Fibroblast of pulmonary artery (primary cell): ENCODE results near the gene CCL25.
A peak's percentile ranks its signal among the peaks of the same experiment; 100 is the strongest.

Source experiments
- DNase-seq: peaks from one replicate; pipeline ENCODE4 v3.0.0-alpha.2; 2010; ENCODE audit warnings: low read depth
- H3K4me3 ChIP-seq: replicated peaks from 2 replicates; pipeline ENCODE4 v1.5.1; 2011; ENCODE audit warnings: low read depth, mild to moderate bottlenecking, control low read depth, low read length, moderate library complexity
- TF ChIP-seq, protein P1 (sequence below): IDR thresholded peaks from 2 replicates; pipeline ENCODE4 v1.5.1; 2011; ENCODE audit warnings: mild to moderate bottlenecking, control low read depth, low read length, inconsistent platforms; ENCODE audit errors: missing control alignments

Gene CCL25

DNA sequence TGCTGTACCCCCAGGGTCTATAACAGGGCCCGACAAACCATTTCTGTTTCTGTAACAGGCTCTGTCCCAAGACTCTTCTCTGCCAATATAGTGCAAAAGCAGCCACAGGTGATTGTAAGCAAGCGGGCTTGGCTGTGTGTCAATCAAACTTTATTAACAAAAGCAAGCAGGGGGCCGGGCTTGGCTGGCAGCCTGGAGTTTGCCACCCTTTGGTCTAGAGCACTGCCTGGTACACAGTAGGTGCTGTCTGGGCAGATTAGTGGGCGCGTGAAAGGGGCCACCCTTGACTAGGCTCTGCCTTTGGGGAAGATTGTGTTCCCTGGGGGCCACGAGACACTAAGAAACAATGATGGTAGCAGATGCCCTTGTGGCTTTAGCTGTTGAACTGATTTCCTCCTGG is 27.4 kb downstream of the CCL25 start:
- TF ChIP-seq, protein P1, sequence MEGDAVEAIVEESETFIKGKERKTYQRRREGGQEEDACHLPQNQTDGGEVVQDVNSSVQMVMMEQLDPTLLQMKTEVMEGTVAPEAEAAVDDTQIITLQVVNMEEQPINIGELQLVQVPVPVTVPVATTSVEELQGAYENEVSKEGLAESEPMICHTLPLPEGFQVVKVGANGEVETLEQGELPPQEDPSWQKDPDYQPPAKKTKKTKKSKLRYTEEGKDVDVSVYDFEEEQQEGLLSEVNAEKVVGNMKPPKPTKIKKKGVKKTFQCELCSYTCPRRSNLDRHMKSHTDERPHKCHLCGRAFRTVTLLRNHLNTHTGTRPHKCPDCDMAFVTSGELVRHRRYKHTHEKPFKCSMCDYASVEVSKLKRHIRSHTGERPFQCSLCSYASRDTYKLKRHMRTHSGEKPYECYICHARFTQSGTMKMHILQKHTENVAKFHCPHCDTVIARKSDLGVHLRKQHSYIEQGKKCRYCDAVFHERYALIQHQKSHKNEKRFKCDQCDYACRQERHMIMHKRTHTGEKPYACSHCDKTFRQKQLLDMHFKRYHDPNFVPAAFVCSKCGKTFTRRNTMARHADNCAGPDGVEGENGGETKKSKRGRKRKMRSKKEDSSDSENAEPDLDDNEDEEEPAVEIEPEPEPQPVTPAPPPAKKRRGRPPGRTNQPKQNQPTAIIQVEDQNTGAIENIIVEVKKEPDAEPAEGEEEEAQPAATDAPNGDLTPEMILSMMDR, result no peak
- no peak overlapping the region for H3K4me3 ChIP-seq
- no peak for DNase-seq

DNA sequence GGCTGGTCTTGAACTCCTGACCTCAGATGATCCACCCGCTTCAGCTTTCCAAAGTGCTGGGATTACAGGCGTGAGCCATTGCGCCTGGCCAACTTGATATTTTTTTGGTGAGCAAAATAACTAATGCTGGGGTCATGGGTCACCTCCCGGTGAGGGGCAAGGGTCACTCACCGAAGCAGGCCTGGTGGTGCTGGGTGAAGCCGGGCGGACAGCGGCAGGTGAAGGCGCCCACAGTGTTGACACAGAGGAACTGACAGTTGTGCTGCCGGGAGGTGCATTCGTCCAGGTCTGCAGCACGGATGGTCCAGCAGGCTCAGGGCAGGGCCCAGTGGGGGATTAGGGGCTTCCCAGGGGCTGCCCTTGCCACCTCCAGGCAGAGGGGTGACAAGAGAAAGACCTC is 28.3 kb downstream of the CCL25 start:
- H3K4me3 ChIP-seq, result no peak overlapping the region
- TF ChIP-seq, protein P1, result no peak
- DNase-seq, result no peak

DNA sequence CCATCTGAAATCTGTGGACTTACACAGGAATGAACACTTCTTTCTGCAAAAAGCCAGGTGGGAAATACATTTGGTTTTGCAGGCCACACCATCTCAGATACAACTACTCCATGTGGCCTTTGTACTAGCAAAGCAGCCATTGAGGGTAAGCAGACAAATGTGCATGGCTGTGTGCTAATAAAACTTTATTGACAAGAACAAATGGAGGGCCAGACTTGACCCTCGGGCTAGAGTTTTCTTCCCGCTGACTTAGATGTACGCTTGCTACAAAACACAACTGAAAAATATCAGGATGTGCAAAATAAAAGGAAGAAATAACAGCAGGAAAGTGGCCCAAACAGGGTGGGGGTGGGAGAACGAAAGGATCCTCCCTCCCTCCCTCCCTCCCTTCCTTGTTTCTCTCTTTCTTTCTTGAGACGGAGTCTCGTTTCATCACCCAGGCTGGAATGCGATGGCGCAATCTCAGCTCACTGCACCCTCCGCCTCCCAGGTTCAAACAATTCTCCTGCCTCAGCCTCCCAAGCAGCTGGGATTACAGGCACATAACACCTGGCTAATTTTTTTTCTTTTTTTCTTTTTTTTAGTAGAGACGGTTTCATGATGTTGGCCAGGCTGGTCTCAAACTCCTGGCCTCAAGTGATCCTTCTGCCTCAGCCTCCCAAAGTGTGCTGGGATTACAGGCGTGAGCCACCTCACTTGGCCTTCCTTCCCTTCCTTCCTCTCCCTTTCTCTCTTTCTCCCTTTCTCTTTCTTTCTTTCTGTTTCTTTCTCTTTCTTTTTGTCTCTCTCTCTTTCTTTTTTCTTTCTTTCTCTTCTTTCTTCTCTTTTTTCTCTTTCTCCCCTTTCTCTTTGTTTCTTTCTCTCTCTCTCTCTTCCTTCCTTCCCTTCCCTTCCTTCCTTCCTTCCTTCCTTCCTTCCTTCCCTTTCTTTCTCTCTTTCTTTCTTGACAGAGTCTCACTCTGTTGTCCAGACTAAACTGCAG is 29.3 kb downstream of the CCL25 start:
- H3K4me3 ChIP-seq, result no peak overlapping the region
- TF ChIP-seq, protein P1, result no peak
- DNase-seq, result peak; percentile 38

DNA sequence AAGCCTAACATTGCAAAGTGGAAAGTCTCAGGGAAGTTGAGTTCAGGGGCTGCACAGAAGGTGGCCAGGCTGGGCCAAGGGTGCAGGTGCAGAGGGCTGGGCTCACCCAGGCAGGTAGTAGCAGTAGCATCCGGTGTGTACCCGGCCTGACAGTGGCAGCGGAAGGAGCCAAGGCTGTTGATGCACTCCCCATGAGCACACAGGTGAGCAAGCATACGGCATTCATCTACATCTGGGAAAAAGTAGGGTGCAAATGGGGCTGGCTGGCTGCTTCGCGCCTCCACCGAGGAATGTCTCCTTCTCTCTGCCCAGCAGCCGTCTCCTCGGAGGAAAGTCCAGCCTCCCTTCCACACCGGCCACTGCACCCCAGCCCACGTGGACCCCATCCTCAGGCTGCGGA is 30.6 kb downstream of the CCL25 start:
- TF ChIP-seq, protein P1, result no peak
- H3K4me3 ChIP-seq, result no peak overlapping the region
- DNase-seq, result no peak

DNA sequence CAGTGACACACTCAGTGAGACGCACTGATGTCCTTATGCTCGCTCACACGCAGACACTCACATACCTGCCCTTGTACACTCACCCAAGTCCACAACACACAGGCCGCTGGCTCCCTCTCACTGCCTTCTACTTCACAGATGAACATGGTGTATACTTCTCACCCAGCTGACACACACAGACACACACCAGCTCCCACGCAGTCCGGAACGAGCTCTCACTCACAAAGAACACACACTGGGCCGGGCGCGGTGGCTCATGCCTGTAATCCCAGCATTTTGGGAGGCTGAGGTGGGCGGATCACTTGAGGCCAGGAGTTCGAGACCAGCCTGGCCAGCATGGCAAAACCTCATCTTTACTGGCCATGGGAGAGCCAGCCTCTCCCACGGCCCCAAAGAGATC is 31.6 kb downstream of the CCL25 start:
- TF ChIP-seq, protein P1, result no peak
- H3K4me3 ChIP-seq, result no peak overlapping the region
- DNase-seq, result no peak

DNA sequence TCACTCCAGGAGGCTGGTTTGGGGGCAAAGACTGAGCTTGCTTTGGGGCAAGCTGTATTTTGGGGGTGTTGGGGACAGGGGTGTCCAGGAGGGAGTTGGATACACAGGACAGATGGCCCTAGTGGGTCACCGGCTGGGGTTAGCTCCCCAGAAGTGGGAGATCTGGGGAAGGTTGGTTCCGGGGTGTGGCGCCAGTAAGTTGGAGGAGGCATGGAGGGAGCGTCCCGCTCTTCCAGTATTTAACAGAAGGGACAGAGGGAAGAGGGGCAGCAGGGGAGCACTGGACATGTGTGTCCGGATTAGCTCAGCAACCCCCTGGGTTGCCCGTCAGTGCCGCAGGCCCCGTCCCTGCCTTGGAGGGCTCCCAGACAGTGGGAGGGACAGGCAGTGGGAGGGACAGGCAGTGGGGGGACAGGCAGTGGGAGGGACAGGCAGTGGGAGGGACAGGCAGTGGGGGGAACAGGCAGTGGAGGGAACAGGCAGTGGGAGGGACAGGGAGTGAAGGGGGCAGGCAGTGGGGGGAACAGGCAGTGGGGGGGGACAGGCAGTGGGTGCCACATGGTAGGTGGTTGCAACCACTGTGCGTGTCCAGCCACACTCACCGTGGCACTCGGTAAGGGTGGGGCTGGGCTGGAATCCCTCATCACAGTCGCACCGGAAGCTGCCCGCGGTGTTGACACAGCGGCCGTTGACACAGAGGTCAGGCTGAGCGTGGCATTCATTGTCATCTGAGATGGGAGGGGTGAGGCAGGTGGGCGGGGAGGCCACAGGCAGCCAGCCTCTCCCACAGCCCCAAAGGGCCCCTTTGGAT is 33.2 kb downstream of the CCL25 start:
- TF ChIP-seq, protein P1, result no peak
- DNase-seq, result no peak

More for the DNA sequence above, 33.2 kb downstream of the CCL25 start:
- no peak overlapping the region for H3K4me3 ChIP-seq
